ENCODE measurements around the gene NAV2.

- TF ChIP-seq, protein P1, sequence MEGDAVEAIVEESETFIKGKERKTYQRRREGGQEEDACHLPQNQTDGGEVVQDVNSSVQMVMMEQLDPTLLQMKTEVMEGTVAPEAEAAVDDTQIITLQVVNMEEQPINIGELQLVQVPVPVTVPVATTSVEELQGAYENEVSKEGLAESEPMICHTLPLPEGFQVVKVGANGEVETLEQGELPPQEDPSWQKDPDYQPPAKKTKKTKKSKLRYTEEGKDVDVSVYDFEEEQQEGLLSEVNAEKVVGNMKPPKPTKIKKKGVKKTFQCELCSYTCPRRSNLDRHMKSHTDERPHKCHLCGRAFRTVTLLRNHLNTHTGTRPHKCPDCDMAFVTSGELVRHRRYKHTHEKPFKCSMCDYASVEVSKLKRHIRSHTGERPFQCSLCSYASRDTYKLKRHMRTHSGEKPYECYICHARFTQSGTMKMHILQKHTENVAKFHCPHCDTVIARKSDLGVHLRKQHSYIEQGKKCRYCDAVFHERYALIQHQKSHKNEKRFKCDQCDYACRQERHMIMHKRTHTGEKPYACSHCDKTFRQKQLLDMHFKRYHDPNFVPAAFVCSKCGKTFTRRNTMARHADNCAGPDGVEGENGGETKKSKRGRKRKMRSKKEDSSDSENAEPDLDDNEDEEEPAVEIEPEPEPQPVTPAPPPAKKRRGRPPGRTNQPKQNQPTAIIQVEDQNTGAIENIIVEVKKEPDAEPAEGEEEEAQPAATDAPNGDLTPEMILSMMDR (IDR thresholded peaks at IDR 0.05): no peak
- no peak for TF ChIP-seq POLR2A (IDR thresholded peaks at IDR 0.05)
- no peak for TF ChIP-seq POLR2AphosphoS5 (IDR thresholded peaks at IDR 0.05)
Observed at GRCh38 chr11:19972091-19972490, 259.5 kb downstream of the NAV2 start.
